GM19468 (cell line): ENCODE data around the gene SAMD4A.

Experiments
- ATAC-seq: cut with Tn5 transposase; IDR thresholded peaks from one replicate; pipeline ENCODE4 v1.9.1; 2021; ENCODE audit warnings: mild to moderate bottlenecking, moderate library complexity, moderate number of reproducible peaks; ENCODE audit not compliant: unreplicated experiment; ENCODE audit errors: extremely low read depth

Gene SAMD4A

GRCh38 chr14:54675236-54676128 lies 108.6 kb downstream of the SAMD4A start:
- ATAC-seq, result no peak

- ATAC-seq, result no peak
These were observed 110.1 kb downstream of the SAMD4A start for GRCh38 chr14:54676812-54677708.

- ATAC-seq, result no peak
These were observed 113.7 kb downstream of the SAMD4A start for GRCh38 chr14:54680651-54681050.

- no peak for ATAC-seq
These were observed 114.9 kb downstream of the SAMD4A start for GRCh38 chr14:54681811-54682261.

GRCh38 chr14:54682578-54682977 lies 115.7 kb downstream of the SAMD4A start:
- no peak for ATAC-seq

- no peak for ATAC-seq
These were observed 117.2 kb downstream of the SAMD4A start for GRCh38 chr14:54683882-54684794.

- ATAC-seq, result no peak
These were observed 118.4 kb downstream of the SAMD4A start for GRCh38 chr14:54685286-54685845.

GRCh38 chr14:54686219-54686870 lies 119.4 kb downstream of the SAMD4A start:
- ATAC-seq, result no peak

- ATAC-seq, result no peak
These were observed 120.2 kb downstream of the SAMD4A start for GRCh38 chr14:54686871-54687749.

GRCh38 chr14:54687750-54688119 lies 120.8 kb downstream of the SAMD4A start:
- ATAC-seq, result no peak

GRCh38 chr14:54688229-54688628 lies 121.3 kb downstream of the SAMD4A start:
- no peak for ATAC-seq

- no peak for ATAC-seq
These were observed 123.0 kb downstream of the SAMD4A start for GRCh38 chr14:54689928-54690327.

- no peak for ATAC-seq
These were observed 124.0 kb downstream of the SAMD4A start for GRCh38 chr14:54690887-54691286.

GRCh38 chr14:54691525-54692283 lies 124.8 kb downstream of the SAMD4A start:
- no peak for ATAC-seq

- ATAC-seq, result no peak
These were observed 125.4 kb downstream of the SAMD4A start for GRCh38 chr14:54692284-54692772.

- no peak for ATAC-seq
These were observed 126.8 kb downstream of the SAMD4A start for GRCh38 chr14:54693761-54694160.

- ATAC-seq, result no peak
These were observed 128.3 kb downstream of the SAMD4A start for GRCh38 chr14:54695196-54695595.
